KMS-11 (cell line): ENCODE data around the gene USP24.

Experiments used
- H2AFZ ChIP-seq: fragments of 200-600 bp; sonication (generic); 2 replicates; pipeline ENCODE4 v1.6.1; 2016; ENCODE audit warnings: antibody characterized with exemption, mixed run types, low read depth
- H3K27ac ChIP-seq: fragments of 200-600 bp; sonication (generic); 2 replicates; pipeline ENCODE4 v1.6.1; 2016; ENCODE audit warnings: mild to moderate bottlenecking, mixed run types
- H3K27me3 ChIP-seq: fragments of 200-600 bp; sonication (generic); 2 replicates; pipeline ENCODE4 v1.6.1; 2017; ENCODE audit warnings: mild to moderate bottlenecking, low read depth, mixed run types, moderate library complexity; ENCODE audit not compliant: insufficient read depth
- H3K36me3 ChIP-seq: fragments of 200-600 bp; sonication (generic); 2 replicates; pipeline ENCODE4 v1.6.1; 2017; ENCODE audit warnings: mild to moderate bottlenecking, mixed run types; ENCODE audit not compliant: insufficient read depth
- H3K4me1 ChIP-seq: fragments of 200-600 bp; sonication (generic); 2 replicates; pipeline ENCODE4 v1.6.1; 2016; ENCODE audit warnings: mild to moderate bottlenecking, low read depth, mixed run types; ENCODE audit not compliant: poor library complexity, severe bottlenecking
- H3K4me2 ChIP-seq: fragments of 200-600 bp; sonication (generic); 2 replicates; pipeline ENCODE4 v1.7.0; 2016; ENCODE audit warnings: mild to moderate bottlenecking, mixed run types
- H3K4me3 ChIP-seq: fragments of 200-600 bp; sonication (generic); IDR thresholded peaks from 2 replicates; pipeline ENCODE4 v1.6.1; 2017; ENCODE audit warnings: low read depth, low read length, mixed read lengths; ENCODE audit not compliant: insufficient read depth
- H3K79me2 ChIP-seq: fragments of 200-600 bp; sonication (generic); 2 replicates; pipeline ENCODE4 v1.6.1; 2016; ENCODE audit warnings: low read depth, mixed run types; ENCODE audit not compliant: insufficient read depth
- H3K9ac ChIP-seq: fragments of 200-600 bp; sonication (generic); 2 replicates; pipeline ENCODE4 v1.6.1; 2016; ENCODE audit warnings: mild to moderate bottlenecking, mixed run types
- H4K20me1 ChIP-seq: fragments of 200-600 bp; sonication (generic); 2 replicates; pipeline ENCODE4 v1.6.1; 2016; ENCODE audit warnings: mild to moderate bottlenecking, mixed run types; ENCODE audit not compliant: insufficient read depth
- CTCF ChIP-seq: fragments of 200-600 bp; sonication (generic); conservative IDR thresholded peaks from 2 replicates; pipeline ENCODE4 v1.6.1; 2017; ENCODE audit warnings: low read depth, mild to moderate bottlenecking, antibody characterized with exemption, low read length, moderate library complexity, mixed read lengths

USP24 gene

GRCh38 chr1:55078470-55078869 is 136.7 kb downstream of the USP24 start:
- Histone ChIP-seq H3K9ac (no peak overlapping the region), H3K27me3 (no peaks in the 10 kb centered on the region), H3K36me3 (no peaks in the 10 kb centered on the region), H3K4me2 (no peak overlapping the region), H4K20me1 (no peaks in the 10 kb centered on the region), H3K4me3 (no peak overlapping the region), H3K27ac (no peak overlapping the region), H3K79me2 (no peaks in the 10 kb centered on the region), H3K4me1 (no peaks in the 10 kb centered on the region), H2AFZ (no peak overlapping the region)
- no peak for TF ChIP-seq CTCF

- TF ChIP-seq CTCF, result no peak
- no peaks in the 10 kb centered on the region for H3K36me3 ChIP-seq
- no peaks in the 10 kb centered on the region for H4K20me1 ChIP-seq
- H3K4me1 ChIP-seq, result no peaks in the 10 kb centered on the region
- no peaks in the 10 kb centered on the region for H3K79me2 ChIP-seq
- no peak overlapping the region for H3K4me2 ChIP-seq
- no peak overlapping the region for H3K4me3 ChIP-seq
- H3K27me3 ChIP-seq, result no peaks in the 10 kb centered on the region
- no peak overlapping the region for H3K27ac ChIP-seq
- H2AFZ ChIP-seq, result no peak overlapping the region
- H3K9ac ChIP-seq, result no peak overlapping the region
These were observed 138.8 kb downstream of the USP24 start for GRCh38 chr1:55076356-55076755.

- no peak overlapping the region for H3K4me2 ChIP-seq
- no peaks in the 10 kb centered on the region for H3K36me3 ChIP-seq
These were observed 140.7 kb downstream of the USP24 start for GRCh38 chr1:55074455-55074854.

GRCh38 chr1:55073187-55073916 is 141.8 kb downstream of the USP24 start:
- no peak overlapping the region for H2AFZ ChIP-seq
- H3K4me1 ChIP-seq, result no peaks in the 10 kb centered on the region
- no peak overlapping the region for H3K4me3 ChIP-seq
- no peaks in the 10 kb centered on the region for H3K27me3 ChIP-seq
- H3K9ac ChIP-seq, result no peak overlapping the region
- no peaks in the 10 kb centered on the region for H3K36me3 ChIP-seq
- TF ChIP-seq CTCF, result no peak
- H3K27ac ChIP-seq, result no peak overlapping the region
- H3K79me2 ChIP-seq, result no peaks in the 10 kb centered on the region
- no peak overlapping the region for H3K4me2 ChIP-seq
- H4K20me1 ChIP-seq, result no peaks in the 10 kb centered on the region

More at GRCh38 chr1:55074455-55074854, 140.7 kb downstream of the USP24 start:
- Histone ChIP-seq H3K4me1 (no peaks in the 10 kb centered on the region), H2AFZ (no peak overlapping the region), H3K4me3 (no peak overlapping the region), H3K27me3 (no peaks in the 10 kb centered on the region), H3K27ac (no peak overlapping the region), H3K79me2 (no peaks in the 10 kb centered on the region), H4K20me1 (no peaks in the 10 kb centered on the region), H3K9ac (no peak overlapping the region)
- no peak for TF ChIP-seq CTCF
